GM10266 (cell line): ENCODE measurements around the gene HEG1.
"Not testable (repeated sequence)": the region's sequence is repeated elsewhere in the genome, so short reads cannot be mapped to it uniquely, and the experiment has no call there.

Experiments
- DNase-seq: peaks from one replicate; pipeline ENCODE4 v3.0.0; 2012; ENCODE audit errors: extremely low spot score
- CTCF ChIP-seq: IDR thresholded peaks from 2 replicates; pipeline ENCODE4 v1.5.1; 2012; ENCODE audit warnings: mild to moderate bottlenecking, low read depth; ENCODE audit not compliant: control insufficient read depth, insufficient read depth; ENCODE audit errors: missing control alignments

HEG1 gene

GRCh38 chr3:124963755-124964154, 92.0 kb downstream of the HEG1 start:
- no peak for DNase-seq
- no peak for TF ChIP-seq CTCF

GRCh38 chr3:124962403-124962940, 93.3 kb downstream of the HEG1 start:
- no peak for DNase-seq

GRCh38 chr3:124960698-124961097, 95.1 kb downstream of the HEG1 start:
- DNase-seq = no peak
- TF ChIP-seq CTCF = no peak

More at GRCh38 chr3:124962403-124962940, 93.3 kb downstream of the HEG1 start:
- no peak for TF ChIP-seq CTCF

GRCh38 chr3:124960105-124960504, 95.7 kb downstream of the HEG1 start:
- DNase-seq = no peak
- TF ChIP-seq CTCF = no peak

- DNase-seq = not testable (repeated sequence)
Observed at GRCh38 chr3:124957951-124958350, 97.8 kb downstream of the HEG1 start.

- TF ChIP-seq CTCF = no peak
- no peak for DNase-seq
Observed at GRCh38 chr3:124952282-124952855, 103.4 kb downstream of the HEG1 start.

GRCh38 chr3:124951511-124952281, 104.1 kb downstream of the HEG1 start:
- no peak for DNase-seq
- TF ChIP-seq CTCF = no peak

- TF ChIP-seq CTCF = no peak
- DNase-seq = no peak
Observed at GRCh38 chr3:124950026-124950425, 105.8 kb downstream of the HEG1 start.
